ENCODE data around the gene DCDC1. TPM values are rescaled to one million over a fixed set of nuclear protein-coding genes. Genes with fewer than 3 reads are reported as not detected.

The DCDC1 gene
- total RNA-seq, 1 donor from 2014 or later: not detected

DNA sequence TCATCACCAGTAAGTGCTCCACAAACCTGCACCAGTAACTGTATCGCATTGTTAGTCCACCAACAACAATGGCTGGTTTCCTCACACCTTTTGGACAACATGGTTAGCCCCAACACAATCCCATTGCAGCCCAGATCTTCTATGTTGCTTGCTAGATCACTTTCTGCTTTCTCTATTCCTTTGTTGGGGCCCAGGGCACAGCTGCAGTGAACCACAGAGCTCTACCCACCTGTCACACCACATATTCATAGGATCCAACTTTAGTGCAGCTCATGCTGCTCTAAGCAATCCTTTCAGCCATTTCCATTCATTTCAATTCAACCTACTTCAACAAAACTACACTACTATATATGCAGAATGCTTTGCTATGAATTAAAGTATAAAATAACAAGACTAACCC is 364.3 kb downstream of the DCDC1 start:
- H3K9me3 ChIP-seq (ENCODE audit: control insufficient read depth in 3 of 3, low read length in 3 of 3): no peaks in the 10 kb centered on the region
- no peak overlapping the region for H3K9ac ChIP-seq (ENCODE audit: low read depth in 1 of 3, low read length in 3 of 3)
- H3K36me3 ChIP-seq (ENCODE audit: control insufficient read depth in 3 of 3, insufficient read depth in 3 of 3, low read length in 3 of 3): no peaks in the 10 kb centered on the region
- no peaks in the 10 kb centered on the region for H3K27me3 ChIP-seq (ENCODE audit: control insufficient read depth in 3 of 3, insufficient read depth in 3 of 3, low read length in 3 of 3)
- no peak overlapping the region for H3K27ac ChIP-seq (ENCODE audit: low read depth, low read length)
- H3K4me1 ChIP-seq (ENCODE audit: control insufficient read depth in 3 of 3, insufficient read depth in 3 of 3, low read length in 3 of 3): no peaks in the 10 kb centered on the region
- H3K4me3 ChIP-seq (ENCODE audit: low read length in 3 of 3): no peak overlapping the region

- H3K9ac ChIP-seq (ENCODE audit: low read depth in 1 of 3, low read length in 3 of 3): no peak overlapping the region
- no peaks in the 10 kb centered on the region for H3K27me3 ChIP-seq (ENCODE audit: control insufficient read depth in 3 of 3, insufficient read depth in 3 of 3, low read length in 3 of 3)
- H3K27ac ChIP-seq (ENCODE audit: low read depth, low read length): no peak overlapping the region
- H3K36me3 ChIP-seq (ENCODE audit: control insufficient read depth in 3 of 3, insufficient read depth in 3 of 3, low read length in 3 of 3): no peaks in the 10 kb centered on the region
- H3K4me1 ChIP-seq (ENCODE audit: control insufficient read depth in 3 of 3, insufficient read depth in 3 of 3, low read length in 3 of 3): no peaks in the 10 kb centered on the region
- no peaks in the 10 kb centered on the region for H3K9me3 ChIP-seq (ENCODE audit: control insufficient read depth in 3 of 3, low read length in 3 of 3)
- H3K4me3 ChIP-seq (ENCODE audit: low read length in 3 of 3): no peak overlapping the region
These were observed 368.1 kb downstream of the DCDC1 start for GRCh38 chr11:31001427-31001826.

DNA sequence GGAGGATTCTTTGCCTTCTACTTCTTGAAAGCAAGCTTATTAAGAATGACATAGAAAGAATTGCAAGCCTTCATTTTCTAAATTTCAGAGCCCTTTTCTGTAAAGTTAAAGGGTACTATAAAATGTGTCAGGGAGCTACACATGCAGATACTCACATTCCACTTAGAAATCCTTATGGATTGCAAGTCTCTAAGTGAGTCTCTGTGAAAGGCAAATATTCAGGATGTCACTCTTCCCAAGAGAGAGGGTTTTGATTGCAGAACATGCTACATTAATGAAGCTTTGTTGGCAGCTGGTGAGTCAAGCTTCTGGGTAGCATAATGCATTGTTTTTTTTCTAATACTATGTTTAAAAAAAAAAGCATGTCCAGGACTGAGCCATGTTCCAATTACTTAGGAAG is 369.2 kb downstream of the DCDC1 start:
- H3K4me3 ChIP-seq (ENCODE audit: low read length in 3 of 3): no peak overlapping the region
- H3K27me3 ChIP-seq (ENCODE audit: control insufficient read depth in 3 of 3, insufficient read depth in 3 of 3, low read length in 3 of 3): no peaks in the 10 kb centered on the region
- no peaks in the 10 kb centered on the region for H3K4me1 ChIP-seq (ENCODE audit: control insufficient read depth in 3 of 3, insufficient read depth in 3 of 3, low read length in 3 of 3)
- no peaks in the 10 kb centered on the region for H3K36me3 ChIP-seq (ENCODE audit: control insufficient read depth in 3 of 3, insufficient read depth in 3 of 3, low read length in 3 of 3)
- no peak overlapping the region for H3K27ac ChIP-seq (ENCODE audit: low read depth, low read length)
- H3K9me3 ChIP-seq (ENCODE audit: control insufficient read depth in 3 of 3, low read length in 3 of 3): no peaks in the 10 kb centered on the region
- no peak overlapping the region for H3K9ac ChIP-seq (ENCODE audit: low read depth in 1 of 3, low read length in 3 of 3)

DNA sequence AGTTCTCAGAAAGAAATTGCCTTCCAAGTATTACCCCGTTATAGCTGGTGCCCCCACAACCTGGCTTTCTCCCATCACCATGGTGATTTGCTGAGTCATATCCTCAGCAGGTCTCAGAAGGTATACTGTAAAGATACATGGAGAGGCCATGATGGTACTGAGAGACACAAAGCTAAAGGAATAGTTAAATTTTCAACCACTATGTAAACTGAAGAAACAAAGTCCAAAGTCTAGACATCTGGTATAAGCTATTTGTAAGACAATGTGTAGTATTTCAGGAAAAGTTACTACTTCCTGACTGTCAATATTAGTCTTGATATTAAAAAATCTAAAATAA is 377.1 kb downstream of the DCDC1 start:
- no peak overlapping the region for H3K4me3 ChIP-seq (ENCODE audit: low read length in 3 of 3)
- H3K9me3 ChIP-seq (ENCODE audit: control insufficient read depth in 3 of 3, low read length in 3 of 3): no peaks in the 10 kb centered on the region
- H3K9ac ChIP-seq (ENCODE audit: low read depth in 1 of 3, low read length in 3 of 3): no peak overlapping the region
- H3K27ac ChIP-seq (ENCODE audit: low read depth, low read length): no peak overlapping the region
- no peaks in the 10 kb centered on the region for H3K4me1 ChIP-seq (ENCODE audit: control insufficient read depth in 3 of 3, insufficient read depth in 3 of 3, low read length in 3 of 3)
- no peaks in the 10 kb centered on the region for H3K36me3 ChIP-seq (ENCODE audit: control insufficient read depth in 3 of 3, insufficient read depth in 3 of 3, low read length in 3 of 3)
- H3K27me3 ChIP-seq (ENCODE audit: control insufficient read depth in 3 of 3, insufficient read depth in 3 of 3, low read length in 3 of 3): no peaks in the 10 kb centered on the region

GRCh38 chr11:30991802-30992512 is 377.6 kb downstream of the DCDC1 start:
- Histone ChIP-seq H3K27ac (ENCODE audit: low read depth, low read length) (no peak overlapping the region), H3K4me1 (ENCODE audit: control insufficient read depth in 3 of 3, insufficient read depth in 3 of 3, low read length in 3 of 3) (no peaks in the 10 kb centered on the region), H3K27me3 (ENCODE audit: control insufficient read depth in 3 of 3, insufficient read depth in 3 of 3, low read length in 3 of 3) (no peaks in the 10 kb centered on the region), H3K9ac (ENCODE audit: low read depth in 1 of 3, low read length in 3 of 3) (no peak overlapping the region), H3K36me3 (ENCODE audit: control insufficient read depth in 3 of 3, insufficient read depth in 3 of 3, low read length in 3 of 3) (no peaks in the 10 kb centered on the region), H3K4me3 (ENCODE audit: low read length in 3 of 3) (no peak overlapping the region), H3K9me3 (ENCODE audit: control insufficient read depth in 3 of 3, low read length in 3 of 3) (no peaks in the 10 kb centered on the region)

GRCh38 chr11:30991376-30991775 is 378.2 kb downstream of the DCDC1 start:
- no peak overlapping the region for H3K27ac ChIP-seq (ENCODE audit: low read depth, low read length)
- no peak overlapping the region for H3K9ac ChIP-seq (ENCODE audit: low read depth in 1 of 3, low read length in 3 of 3)
- H3K27me3 ChIP-seq (ENCODE audit: control insufficient read depth in 3 of 3, insufficient read depth in 3 of 3, low read length in 3 of 3): no peaks in the 10 kb centered on the region
- H3K4me3 ChIP-seq (ENCODE audit: low read length in 3 of 3): no peak overlapping the region
- H3K4me1 ChIP-seq (ENCODE audit: control insufficient read depth in 3 of 3, insufficient read depth in 3 of 3, low read length in 3 of 3): no peaks in the 10 kb centered on the region
- H3K36me3 ChIP-seq (ENCODE audit: control insufficient read depth in 3 of 3, insufficient read depth in 3 of 3, low read length in 3 of 3): no peaks in the 10 kb centered on the region
- no peaks in the 10 kb centered on the region for H3K9me3 ChIP-seq (ENCODE audit: control insufficient read depth in 3 of 3, low read length in 3 of 3)

GRCh38 chr11:30990625-30991296 is 378.8 kb downstream of the DCDC1 start:
- H3K9me3 ChIP-seq (ENCODE audit: control insufficient read depth in 3 of 3, low read length in 3 of 3): no peaks in the 10 kb centered on the region
- H3K36me3 ChIP-seq (ENCODE audit: control insufficient read depth in 3 of 3, insufficient read depth in 3 of 3, low read length in 3 of 3): no peaks in the 10 kb centered on the region
- no peak overlapping the region for H3K4me3 ChIP-seq (ENCODE audit: low read length in 3 of 3)
- H3K27me3 ChIP-seq (ENCODE audit: control insufficient read depth in 3 of 3, insufficient read depth in 3 of 3, low read length in 3 of 3): no peaks in the 10 kb centered on the region
- no peak overlapping the region for H3K27ac ChIP-seq (ENCODE audit: low read depth, low read length)
- no peaks in the 10 kb centered on the region for H3K4me1 ChIP-seq (ENCODE audit: control insufficient read depth in 3 of 3, insufficient read depth in 3 of 3, low read length in 3 of 3)
- H3K9ac ChIP-seq (ENCODE audit: low read depth in 1 of 3, low read length in 3 of 3): no peak overlapping the region

GRCh38 chr11:30987819-30988218 is 381.7 kb downstream of the DCDC1 start:
- H3K27me3 ChIP-seq (ENCODE audit: control insufficient read depth in 3 of 3, insufficient read depth in 3 of 3, low read length in 3 of 3): no peaks in the 10 kb centered on the region
- no peaks in the 10 kb centered on the region for H3K4me1 ChIP-seq (ENCODE audit: control insufficient read depth in 3 of 3, insufficient read depth in 3 of 3, low read length in 3 of 3)
- H3K9ac ChIP-seq (ENCODE audit: low read depth in 1 of 3, low read length in 3 of 3): no peak overlapping the region
- no peaks in the 10 kb centered on the region for H3K36me3 ChIP-seq (ENCODE audit: control insufficient read depth in 3 of 3, insufficient read depth in 3 of 3, low read length in 3 of 3)
- no peaks in the 10 kb centered on the region for H3K9me3 ChIP-seq (ENCODE audit: control insufficient read depth in 3 of 3, low read length in 3 of 3)
- H3K4me3 ChIP-seq (ENCODE audit: low read length in 3 of 3): no peak overlapping the region
- H3K27ac ChIP-seq (ENCODE audit: low read depth, low read length): no peak overlapping the region

DNA sequence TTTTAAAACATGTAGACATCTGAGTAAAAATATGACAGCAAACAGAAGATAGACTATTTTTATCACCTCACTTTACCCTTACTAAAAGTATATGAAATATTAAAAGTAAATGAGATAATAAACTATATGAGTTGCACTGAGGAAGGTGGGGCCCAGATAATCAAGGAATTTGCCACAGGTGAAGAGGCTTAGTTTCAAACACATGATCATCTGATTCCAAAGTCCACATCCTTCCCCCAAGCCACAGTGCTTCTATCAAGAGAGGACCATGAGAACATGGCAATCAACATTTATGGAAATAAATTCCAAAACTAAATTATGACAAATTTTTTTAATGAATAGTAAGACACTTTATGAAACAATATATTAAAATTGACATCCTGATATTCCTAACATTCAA is 384.0 kb downstream of the DCDC1 start:
- Histone ChIP-seq H3K27ac (ENCODE audit: low read depth, low read length) (no peak overlapping the region), H3K9me3 (ENCODE audit: control insufficient read depth in 3 of 3, low read length in 3 of 3) (no peaks in the 10 kb centered on the region), H3K4me3 (ENCODE audit: low read length in 3 of 3) (no peak overlapping the region), H3K4me1 (ENCODE audit: control insufficient read depth in 3 of 3, insufficient read depth in 3 of 3, low read length in 3 of 3) (no peaks in the 10 kb centered on the region), H3K9ac (ENCODE audit: low read depth in 1 of 3, low read length in 3 of 3) (no peak overlapping the region), H3K36me3 (ENCODE audit: control insufficient read depth in 3 of 3, insufficient read depth in 3 of 3, low read length in 3 of 3) (no peaks in the 10 kb centered on the region), H3K27me3 (ENCODE audit: control insufficient read depth in 3 of 3, insufficient read depth in 3 of 3, low read length in 3 of 3) (no peaks in the 10 kb centered on the region)

DNA sequence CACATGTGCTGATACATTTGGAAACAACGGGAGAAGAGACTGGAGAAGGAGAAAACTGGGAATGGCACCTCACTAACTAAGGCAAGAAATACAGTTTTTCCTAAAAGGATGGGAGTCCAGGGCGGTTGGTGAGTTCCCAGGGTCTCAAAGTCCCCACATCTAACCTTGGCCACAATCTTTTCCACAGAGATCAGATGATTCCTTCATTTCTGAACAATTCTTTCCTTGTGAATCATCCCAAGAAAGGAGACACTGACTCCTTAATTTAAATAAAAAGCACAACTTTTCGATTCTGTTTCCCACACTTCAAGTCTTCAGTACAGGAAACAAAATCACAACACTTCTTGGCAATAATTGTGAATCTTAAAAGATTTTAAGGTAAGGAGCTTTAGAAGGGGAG is 384.7 kb downstream of the DCDC1 start:
- H3K27ac ChIP-seq (ENCODE audit: low read depth, low read length): no peak overlapping the region
- H3K36me3 ChIP-seq (ENCODE audit: control insufficient read depth in 3 of 3, insufficient read depth in 3 of 3, low read length in 3 of 3): no peaks in the 10 kb centered on the region
- no peak overlapping the region for H3K9ac ChIP-seq (ENCODE audit: low read depth in 1 of 3, low read length in 3 of 3)
- H3K27me3 ChIP-seq (ENCODE audit: control insufficient read depth in 3 of 3, insufficient read depth in 3 of 3, low read length in 3 of 3): no peaks in the 10 kb centered on the region
- no peaks in the 10 kb centered on the region for H3K9me3 ChIP-seq (ENCODE audit: control insufficient read depth in 3 of 3, low read length in 3 of 3)
- H3K4me1 ChIP-seq (ENCODE audit: control insufficient read depth in 3 of 3, insufficient read depth in 3 of 3, low read length in 3 of 3): no peaks in the 10 kb centered on the region
- H3K4me3 ChIP-seq (ENCODE audit: low read length in 3 of 3): no peak overlapping the region

Data from skeletal muscle tissue (tissue), 4 donors.